Lung (tissue), 12 donors: ENCODE results near the gene CFAP70. TPM values are rescaled to one million over a fixed set of nuclear protein-coding genes. Genes with fewer than 3 reads are reported as not detected.
"Not testable (repeated sequence)": the region's sequence is repeated elsewhere in the genome, so short reads cannot be mapped to it uniquely, and the experiment has no call there.

Source experiments
- ATAC-seq: fragments of 200-7000 bp; cut with Tn5 transposase; one replicate; pipeline ENCODE4 v1.9.1; 2020; ENCODE audit warnings: moderate number of reproducible peaks; ENCODE audit not compliant: insufficient read depth, low FRiP score
- DNase-seq, 3 donors: peaks; one replicate each; pipeline ENCODE4 v3.0.0-alpha.2; 2013 to 2017
- H3K27ac ChIP-seq, 2 donors: one replicate each; pipeline ENCODE4 v1.5.1; 2013; ENCODE audit warnings: mild to moderate bottlenecking in 2 of 2, moderate library complexity in 2 of 2, control low read depth in 1 of 2, inconsistent platforms in 1 of 2, low read depth in 1 of 2, low read length in 1 of 2
- H3K27me3 ChIP-seq, 3 donors: one replicate each; pipeline ENCODE4 v1.5.1; 2013; ENCODE audit warnings: low read length in 2 of 3; ENCODE audit not compliant: control insufficient read depth in 3 of 3, insufficient read depth in 3 of 3
- H3K36me3 ChIP-seq, 4 donors: one replicate each; pipeline ENCODE4 v1.5.1; 2013; ENCODE audit warnings: low read length in 4 of 4, mild to moderate bottlenecking in 1 of 4, moderate library complexity in 1 of 4; ENCODE audit not compliant: control insufficient read depth in 4 of 4, insufficient read depth in 4 of 4
- H3K4me1 ChIP-seq, 5 donors: one replicate each; pipeline ENCODE4 v1.5.1; 2013; ENCODE audit warnings: low read length in 5 of 5, mild to moderate bottlenecking in 2 of 5, moderate library complexity in 1 of 5; ENCODE audit not compliant: control insufficient read depth in 5 of 5, insufficient read depth in 5 of 5
- H3K4me3 ChIP-seq: one replicate; pipeline ENCODE4 v1.5.1; 2013; ENCODE audit warnings: mild to moderate bottlenecking, control low read depth, moderate library complexity
- H3K9ac ChIP-seq, 2 donors: one replicate each; pipeline ENCODE4 v1.5.1; 2013; ENCODE audit warnings: low read length in 2 of 2, control low read depth in 1 of 2; ENCODE audit not compliant: insufficient read depth in 1 of 2
- H3K9me3 ChIP-seq, 4 donors: one replicate each; pipeline ENCODE4 v1.5.1; 2013; ENCODE audit warnings: low read length in 3 of 4, mild to moderate bottlenecking in 1 of 4, moderate library complexity in 1 of 4; ENCODE audit not compliant: control insufficient read depth in 4 of 4, insufficient read depth in 3 of 4
- WGBS, 2 donors: extraction: QIAGEN DNeasy Blood & Tissue Kit; methylation state at CpG; one replicate each; pipeline ENCODE4 v1.1.7; 2013; 5-methylcytosine and 5-hydroxymethylcytosine counted together
- polyA plus RNA-seq, 2 donors: library from polyadenylated mRNA; stranded (reverse); fragments of 200-250 nt; gene quantifications; one replicate each; pipeline ENCODE4 v1.2.1, GENCODE V29; 2013
- total RNA-seq, 2 donors: library from RNA; depleted of rRNA in 1 of 2; stranded (reverse); fragments of >200 nt in 1 of 2; gene quantifications; one replicate each; pipeline ENCODE4 v1.2.1, GENCODE V29; 2014 to 2021
- TF ChIP-seq, protein P1 (sequence below): IDR thresholded peaks from 2 replicates; pipeline ENCODE4 v1.5.1; 2012; ENCODE audit warnings: mild to moderate bottlenecking; ENCODE audit errors: control extremely low read depth, extremely low read depth
- donor health status: control.
- donor health status: control.
- donor health status: Bipolar disorder and iron deficiency.
- donor health status: healthy.
- donor health status: DM: yes; HTN: yes; CAD: no.

The CFAP70 gene
- total and polyA plus RNA-seq, 4 donors: 3.5 to 17.2 (median 8.6) TPM

DNA sequence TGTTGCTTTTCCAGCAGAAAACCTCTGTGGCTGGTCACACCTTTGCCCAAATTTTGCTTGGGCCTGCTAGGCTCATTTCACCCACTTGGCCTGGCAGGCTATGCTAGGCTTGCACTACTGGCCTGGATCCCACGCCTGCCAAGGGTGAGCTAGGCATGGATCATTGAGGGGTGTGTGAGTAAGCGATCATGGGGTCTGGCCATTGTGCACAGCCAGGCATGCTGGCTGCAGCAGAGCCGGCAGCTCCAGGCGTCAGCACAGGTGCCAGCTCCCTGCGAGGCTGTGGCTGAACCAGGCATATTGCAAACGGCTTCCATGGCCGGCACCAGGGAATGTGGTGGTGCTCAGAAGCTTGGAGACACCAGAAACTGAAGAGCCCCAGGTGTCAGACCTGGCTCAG lies 19.2 kb downstream of the CFAP70 start:
- H3K36me3 ChIP-seq: no peaks in the 10 kb centered on the region
- TF ChIP-seq, protein P1, sequence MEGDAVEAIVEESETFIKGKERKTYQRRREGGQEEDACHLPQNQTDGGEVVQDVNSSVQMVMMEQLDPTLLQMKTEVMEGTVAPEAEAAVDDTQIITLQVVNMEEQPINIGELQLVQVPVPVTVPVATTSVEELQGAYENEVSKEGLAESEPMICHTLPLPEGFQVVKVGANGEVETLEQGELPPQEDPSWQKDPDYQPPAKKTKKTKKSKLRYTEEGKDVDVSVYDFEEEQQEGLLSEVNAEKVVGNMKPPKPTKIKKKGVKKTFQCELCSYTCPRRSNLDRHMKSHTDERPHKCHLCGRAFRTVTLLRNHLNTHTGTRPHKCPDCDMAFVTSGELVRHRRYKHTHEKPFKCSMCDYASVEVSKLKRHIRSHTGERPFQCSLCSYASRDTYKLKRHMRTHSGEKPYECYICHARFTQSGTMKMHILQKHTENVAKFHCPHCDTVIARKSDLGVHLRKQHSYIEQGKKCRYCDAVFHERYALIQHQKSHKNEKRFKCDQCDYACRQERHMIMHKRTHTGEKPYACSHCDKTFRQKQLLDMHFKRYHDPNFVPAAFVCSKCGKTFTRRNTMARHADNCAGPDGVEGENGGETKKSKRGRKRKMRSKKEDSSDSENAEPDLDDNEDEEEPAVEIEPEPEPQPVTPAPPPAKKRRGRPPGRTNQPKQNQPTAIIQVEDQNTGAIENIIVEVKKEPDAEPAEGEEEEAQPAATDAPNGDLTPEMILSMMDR: no peak
- 89 to 95% methylated on average over 7 of the region's 7 CpGs for WGBS, 2 donors
- H3K4me1 ChIP-seq: no peaks in the 10 kb centered on the region
- H3K9me3 ChIP-seq: peaks cover 0 to 4% (median 0%) of the 10 kb centered on the region in 4 donors
- ATAC-seq (no peak), DNase-seq (no peak)
- no peaks in the 10 kb centered on the region for H3K27me3 ChIP-seq
- no peak overlapping the region for H3K27ac ChIP-seq
- H3K9ac ChIP-seq: no peak overlapping the region
- no peak overlapping the region for H3K4me3 ChIP-seq

DNA sequence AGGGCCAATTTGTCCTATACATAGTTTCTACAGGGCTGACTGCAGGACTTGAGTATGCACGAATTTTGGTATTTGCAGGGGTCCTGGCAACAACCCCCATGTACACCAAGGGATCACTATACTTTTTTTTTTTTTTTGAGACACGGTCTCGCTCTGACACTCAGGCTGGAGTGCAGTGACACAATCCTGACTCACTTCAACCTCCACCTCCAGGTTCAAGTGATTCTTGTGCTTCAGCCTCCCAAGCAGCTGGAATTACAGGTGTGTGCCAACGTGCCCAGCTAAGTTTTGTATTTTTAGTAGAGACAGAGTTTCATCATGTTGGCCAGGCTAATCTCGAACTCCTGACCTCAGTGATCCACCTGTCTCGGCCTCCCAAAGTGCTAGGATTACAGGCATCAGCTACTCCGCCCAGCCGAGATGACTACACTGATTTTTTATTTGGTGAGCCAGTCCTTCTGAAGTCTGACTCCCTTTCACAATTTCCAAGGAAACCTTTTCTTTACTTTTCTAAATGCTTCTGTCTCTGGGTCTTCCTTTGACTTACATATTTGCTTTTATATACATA lies 19.8 kb downstream of the CFAP70 start:
- no peaks in the 10 kb centered on the region for H3K4me1 ChIP-seq
- TF ChIP-seq, protein P1: no peak
- no peak for ATAC-seq
- H3K27ac ChIP-seq: no peak overlapping the region
- H3K9me3 ChIP-seq: peaks cover 0 to 4% (median 0%) of the 10 kb centered on the region in 4 donors
- no peaks in the 10 kb centered on the region for H3K36me3 ChIP-seq
- H3K4me3 ChIP-seq: no peak overlapping the region
- 87 to 88% methylated on average over 8 of the region's 8 CpGs for WGBS, 2 donors
- no peak for DNase-seq
- no peak overlapping the region for H3K9ac ChIP-seq
- H3K27me3 ChIP-seq: no peaks in the 10 kb centered on the region

DNA sequence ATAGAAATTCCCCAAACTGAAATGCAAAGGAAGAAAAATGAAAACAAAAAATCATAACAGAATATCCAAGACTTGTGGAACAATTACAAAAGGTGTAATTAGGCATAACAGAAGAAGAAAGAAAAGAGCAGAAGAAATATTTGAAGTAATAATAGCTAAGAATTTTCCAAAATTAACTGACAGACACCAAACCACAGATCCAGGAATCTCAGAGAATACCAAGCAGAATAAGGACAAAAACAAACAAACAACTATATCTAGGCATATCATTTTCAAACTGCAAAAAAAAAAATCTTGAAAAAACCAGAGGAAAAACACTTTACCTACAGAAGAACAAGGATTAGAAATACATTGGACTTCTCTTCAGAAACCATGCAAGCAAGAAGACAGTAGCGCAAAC lies 25.5 kb downstream of the CFAP70 start:
- DNase-seq (no peak), ATAC-seq (no peak)
- TF ChIP-seq, protein P1: no peak
- no peak overlapping the region for H3K4me3 ChIP-seq
- no peaks in the 10 kb centered on the region for H3K4me1 ChIP-seq
- no peaks in the 10 kb centered on the region for H3K27me3 ChIP-seq
- 100% methylated on average over 1 of the region's 1 CpG for WGBS, 2 donors
- H3K27ac ChIP-seq: no peak overlapping the region
- no peaks in the 10 kb centered on the region for H3K9me3 ChIP-seq
- H3K9ac ChIP-seq: no peak overlapping the region
- H3K36me3 ChIP-seq: no peaks in the 10 kb centered on the region

DNA sequence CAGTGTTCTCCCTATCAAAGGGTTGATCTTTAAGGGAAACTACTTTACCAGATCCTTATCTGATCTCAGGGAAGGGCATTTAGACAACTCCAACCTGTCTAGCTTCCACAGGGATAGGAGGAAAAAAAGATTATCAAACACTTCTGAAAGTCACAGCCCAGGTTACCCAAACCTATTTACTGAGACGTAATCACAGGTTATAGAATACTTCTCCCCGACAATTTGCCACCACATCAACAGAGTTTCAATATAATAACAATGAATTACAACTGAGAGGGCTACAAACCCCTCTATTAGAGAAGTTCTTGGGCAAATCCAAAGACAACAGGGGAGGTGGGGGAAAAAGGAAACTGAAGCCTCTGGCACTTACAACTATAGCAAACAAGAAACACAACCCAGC lies 26.3 kb downstream of the CFAP70 start:
- H3K4me1 ChIP-seq: no peaks in the 10 kb centered on the region

DNA sequence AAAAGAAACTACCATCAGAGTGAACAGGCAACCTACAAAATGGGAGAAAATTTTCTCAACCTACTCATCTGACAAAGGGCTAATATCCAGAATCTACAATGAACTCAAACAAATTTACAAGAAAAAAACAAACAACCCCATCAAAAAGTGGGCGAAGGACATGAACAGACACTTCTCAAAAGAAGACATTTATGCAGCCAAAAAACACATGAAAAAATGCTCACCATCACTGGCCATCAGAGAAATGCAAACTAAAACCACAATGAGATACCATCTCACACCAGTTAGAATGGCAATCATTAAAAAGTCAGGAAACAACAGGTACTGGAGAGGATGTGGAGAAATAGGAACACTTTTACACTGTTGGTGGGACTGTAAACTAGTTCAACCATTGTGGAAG lies 30.1 kb downstream of the CFAP70 start:
- not testable (repeated sequence) for H3K36me3 ChIP-seq, H3K27ac ChIP-seq, H3K4me1 ChIP-seq, H3K9me3 ChIP-seq, H3K9ac ChIP-seq, H3K4me3 ChIP-seq, DNase-seq, ATAC-seq, H3K27me3 ChIP-seq
- no CpG with 5 or more reads among the region's 1 CpG for WGBS, 2 donors

More for the DNA sequence above, 26.3 kb downstream of the CFAP70 start:
- H3K27ac ChIP-seq: no peak overlapping the region
- H3K4me3 ChIP-seq: no peak overlapping the region
- no peaks in the 10 kb centered on the region for H3K9me3 ChIP-seq
- no peaks in the 10 kb centered on the region for H3K36me3 ChIP-seq
- ATAC-seq: no peak
- WGBS, 2 donors: 78 to 89% methylated on average over 2 of the region's 2 CpGs
- no peak for DNase-seq
- TF ChIP-seq, protein P1: no peak
- no peaks in the 10 kb centered on the region for H3K27me3 ChIP-seq
- H3K9ac ChIP-seq: no peak overlapping the region
